ENCODE measurements around the gene UBALD2. TPM values are rescaled to one million over a fixed set of nuclear protein-coding genes. Genes with fewer than 3 reads are reported as not detected.

Gene UBALD2
- total and polyA plus RNA-seq, 2 of the 8 experiments (the other 6 are each of a cell fraction or from before 2014, with no cell fraction given), result 17.8 to 22.6 TPM

DNA sequence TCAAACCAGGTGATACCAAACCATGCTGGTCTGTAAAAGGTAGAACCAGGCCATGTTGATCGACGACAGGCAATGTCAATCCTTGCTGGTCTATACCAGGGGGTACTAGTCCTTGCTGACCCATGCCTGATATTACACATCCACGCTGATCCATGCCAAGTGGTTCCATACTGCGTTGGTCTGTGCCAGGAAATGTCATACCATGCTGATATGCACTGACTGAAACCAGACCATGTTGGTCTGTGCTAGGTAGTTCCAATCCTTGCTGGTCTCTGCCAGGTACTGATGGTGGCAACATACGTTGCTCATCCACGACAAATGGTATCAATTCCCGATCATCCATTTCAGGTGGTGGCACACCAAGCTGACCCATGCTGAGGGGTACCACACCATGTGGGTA, 28.0 kb downstream of the UBALD2 start:
- Histone ChIP-seq H3K4ac (replicated peaks; ENCODE audit: insufficient read length, low read depth, low read length) (no peak overlapping the region), H2BK20ac (ENCODE audit: low read length) (no peak overlapping the region), H3K14ac (ENCODE audit: insufficient read length) (no peak overlapping the region), H3K27ac (ENCODE audit: low read depth, low read length) (no peak overlapping the region), H4K5ac (ENCODE audit: insufficient read length, low read depth, low read length) (no peak overlapping the region), H3K56ac (replicated peaks; ENCODE audit: insufficient read length, low read depth, low read length) (no peak overlapping the region), H3K23ac (ENCODE audit: insufficient read length) (no peak overlapping the region), H2BK12ac (ENCODE audit: low read depth, low read length) (no peak overlapping the region), H4K20me1 (replicated peaks in 1 of 2; ENCODE audit: control insufficient read depth in 1 of 2, insufficient read depth in 2 of 2, low read length in 2 of 2) (peaks cover 0 to 5% of the 10 kb centered on the region in 2 experiments), H4K91ac (replicated peaks; ENCODE audit: insufficient read length, low read length) (no peak overlapping the region), H3K4me1 (replicated peaks in 1 of 4; ENCODE audit: control insufficient read depth in 3 of 4, insufficient read depth in 4 of 4, low read length in 3 of 4) (no peaks in the 10 kb centered on the region), H2BK120ac (replicated peaks; ENCODE audit: low read depth, low read length) (no peak overlapping the region), H2AK5ac (ENCODE audit: low read depth, low read length) (no peak overlapping the region), H3K18ac (ENCODE audit: extremely low read depth, low read length) (no peak overlapping the region), H3K27me3 (replicated peaks in 1 of 4; ENCODE audit: control insufficient read depth in 3 of 4, extremely low read depth in 1 of 4, insufficient read depth in 3 of 4, low read length in 3 of 4) (no peaks in the 10 kb centered on the region), H2BK15ac (ENCODE audit: low read length) (no peak overlapping the region), H3K9ac (replicated peaks in 1 of 4; ENCODE audit: extremely low read depth in 1 of 4, low read depth in 3 of 4, low read length in 3 of 4) (no peak overlapping the region), H3K79me1 (ENCODE audit: low read depth, low read length) (no peaks in the 10 kb centered on the region), H3K23me2 (ENCODE audit: low read depth, low read length) (no peaks in the 10 kb centered on the region), H2AFZ (ENCODE audit: low read length) (no peak overlapping the region), H3K9me3 (ENCODE audit: insufficient read depth in 2 of 2, low read depth in 1 of 2, low read length in 1 of 2) (no peaks in the 10 kb centered on the region), H3K4me3 (ENCODE audit: extremely low read depth in 1 of 4, insufficient read depth in 2 of 4, low read depth in 3 of 4, low read length in 4 of 4) (no peak overlapping the region), H3K4me2 (ENCODE audit: insufficient read depth in 1 of 2, low read depth in 2 of 2, low read length in 2 of 2) (no peak overlapping the region), H2BK5ac (ENCODE audit: low read depth, low read length) (no peak overlapping the region), H3K36me3 (ENCODE audit: control insufficient read depth in 2 of 4, insufficient read depth in 4 of 4, low read length in 3 of 4) (peaks cover 0 to 4% (median 0%) of the 10 kb centered on the region in 4 experiments; a peak in 1 of 8 replicates), H3K79me2 (ENCODE audit: control insufficient read depth in 1 of 2, insufficient read depth in 2 of 2, low read length in 2 of 2) (no peaks in the 10 kb centered on the region), H4K8ac (ENCODE audit: extremely low read depth, insufficient read depth, low read length) (peak overlapping the region; percentile 68; the same call in 1 of the 2 replicates)
- no peak for DNase-seq (ENCODE audit: low read depth in 1 of 2, low spot score in 2 of 2)
- 83% methylated on average over 7 of the region's 7 CpGs; no CpG with 5 or more reads in 1 of the 2 experiments for WGBS, 2 experiments (ENCODE audit: extremely low coverage in 1 of 2, insufficient coverage in 1 of 2, insufficient read length in 1 of 2, insufficient replicate concordance in 2 of 2, low coverage in 1 of 2, low lambda C conversion rate in 2 of 2, missing lambda C conversion rate in 1 of 2)
- ChIA-PET POLR2A (ENCODE audit: partially characterized antibody) (no interaction called here), CTCF (ENCODE audit: partially characterized antibody) (interaction anchor here (0.5 to 7.7 kb wide), 4 partner anchors 12 to 299 kb away, joined by 3 to 76 read pairs (median 4); no protein-coding TSS in a partner anchor)
- no peak for FAIRE-seq
- no peak for TF ChIP-seq BRCA1 (IDR thresholded peaks at IDR 0.05; ENCODE audit: low read depth, low read length)
- no peak for TF ChIP-seq JUND (IDR thresholded peaks at IDR 0.05; ENCODE audit: low read length)
- TF ChIP-seq SIX5 (IDR thresholded peaks at IDR 0.05; ENCODE audit: low read depth, low read length), result no peak
- TF ChIP-seq RNF2 (IDR thresholded peaks at IDR 0.05; ENCODE audit: borderline replicate concordance, low read depth, low read length, missing control alignments, poor library complexity, severe bottlenecking), result no peak
- no peak for TF ChIP-seq CHD1 (IDR thresholded peaks at IDR 0.05; ENCODE audit: low read depth, low read length)
- TF ChIP-seq HDAC6 (IDR thresholded peaks at IDR 0.05; ENCODE audit: low read depth, low read length), result no peak
- TF ChIP-seq POLR2A (IDR thresholded peaks at IDR 0.05; ENCODE audit: control extremely low read depth in 1 of 2, low read depth in 2 of 2, low read length in 2 of 2), result no peak
- TF ChIP-seq POLR2AphosphoS5 (IDR thresholded peaks at IDR 0.05; ENCODE audit: low read depth, low read length), result no peak
- no peak for TF ChIP-seq ASH2L (IDR thresholded peaks at IDR 0.05; ENCODE audit: low read length)
- no peak for TF ChIP-seq CBX5 (IDR thresholded peaks at IDR 0.05; ENCODE audit: low read depth, low read length)
- no peak for TF ChIP-seq BCL11A (IDR thresholded peaks at IDR 0.05; ENCODE audit: low read depth in 2 of 2, low read length in 2 of 2)
- TF ChIP-seq JUN (IDR thresholded peaks at IDR 0.05; ENCODE audit: low read depth, low read length), result no peak
- TF ChIP-seq CBX8 (IDR thresholded peaks at IDR 0.05; ENCODE audit: borderline replicate concordance, low read depth, low read length), result no peak
- no peak for TF ChIP-seq EP300 (IDR thresholded peaks at IDR 0.05; ENCODE audit: borderline replicate concordance in 1 of 2, low read depth in 2 of 2, low read length in 2 of 2)
- no peak for TF ChIP-seq SP1 (IDR thresholded peaks at IDR 0.05; ENCODE audit: low read depth, low read length)
- TF ChIP-seq GTF2F1 (IDR thresholded peaks at IDR 0.05; ENCODE audit: borderline replicate concordance, low read depth, low read length), result no peak

All from H1 (cell line).